ENCODE data around the gene MDK.

Gene MDK

DNA sequence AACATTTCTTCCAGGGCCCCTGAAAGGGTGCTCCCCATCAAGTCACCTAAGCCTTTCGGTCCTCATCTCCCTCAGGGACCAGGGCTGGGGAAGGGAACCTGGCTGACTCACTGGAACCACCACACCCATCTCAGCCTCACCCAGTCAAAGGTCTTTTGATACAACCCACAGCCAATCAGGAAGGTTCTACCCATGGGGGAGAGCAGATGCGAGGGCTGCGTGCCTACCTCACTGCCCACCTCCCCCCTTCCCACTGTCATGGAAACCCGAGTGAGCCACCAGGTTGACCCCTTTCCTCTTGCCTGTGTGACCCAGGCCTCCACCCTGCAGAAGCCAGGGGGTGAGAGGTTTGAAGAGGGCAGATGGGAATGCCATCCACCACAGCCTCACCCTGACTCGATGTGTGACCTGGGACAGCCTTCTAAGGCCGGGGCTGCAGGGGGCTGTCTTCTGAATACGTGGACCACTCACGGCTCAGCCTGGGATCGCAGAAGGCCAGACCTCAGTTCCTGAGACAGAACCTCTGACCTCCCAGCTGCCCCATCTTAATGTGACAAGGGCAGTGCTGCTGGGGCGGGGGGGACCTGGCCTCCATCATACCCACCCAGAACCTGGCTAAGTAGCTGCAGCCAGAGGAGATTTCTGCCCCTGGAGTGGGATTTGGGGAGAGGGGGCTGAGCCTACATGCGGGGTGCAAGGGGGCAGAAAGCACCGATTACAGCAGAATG is 2.7 kb downstream of the MDK start:
- DNase-seq: no peak

DNA sequence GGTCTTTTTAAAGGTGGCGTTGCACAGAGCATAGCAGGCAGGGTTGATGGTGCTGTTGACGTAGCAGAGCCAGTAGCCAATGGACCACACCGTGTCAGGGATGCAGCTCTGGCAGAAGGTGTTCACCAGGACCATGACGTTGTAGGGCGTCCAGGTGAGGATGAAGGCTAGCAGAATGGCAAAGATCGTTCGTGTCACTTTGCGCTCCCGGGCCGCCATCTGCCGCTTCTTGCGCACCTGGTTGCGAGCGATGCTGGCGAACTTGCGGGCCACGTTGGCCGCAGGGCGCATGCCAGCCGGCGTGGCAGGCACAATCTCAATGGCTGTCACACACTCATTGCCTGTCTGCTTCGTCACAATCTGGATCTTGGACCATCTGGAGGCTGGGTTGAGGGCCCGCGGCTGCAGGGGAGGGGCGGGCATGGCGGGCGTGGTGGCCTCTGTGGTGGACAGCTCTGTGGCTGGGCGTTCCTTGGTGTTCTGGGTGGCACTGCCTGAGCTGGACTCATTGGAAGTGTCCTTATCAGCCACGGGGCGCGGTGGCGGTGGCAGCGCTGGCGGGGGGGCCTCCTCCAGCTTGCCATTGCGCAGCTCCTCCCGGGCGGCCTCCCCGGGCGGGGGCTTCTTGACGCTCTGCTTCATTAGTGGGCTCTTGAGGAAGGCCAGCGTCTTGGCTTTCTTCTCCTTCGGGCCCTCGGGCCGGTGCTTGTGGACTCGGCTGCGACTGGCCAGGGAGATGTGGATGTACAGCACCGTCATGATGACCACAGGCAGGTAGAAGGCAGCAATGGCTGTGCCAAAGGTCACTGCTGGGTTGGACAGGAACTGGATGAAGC is 3.9 kb downstream of the MDK start:
- no peak for DNase-seq

DNA sequence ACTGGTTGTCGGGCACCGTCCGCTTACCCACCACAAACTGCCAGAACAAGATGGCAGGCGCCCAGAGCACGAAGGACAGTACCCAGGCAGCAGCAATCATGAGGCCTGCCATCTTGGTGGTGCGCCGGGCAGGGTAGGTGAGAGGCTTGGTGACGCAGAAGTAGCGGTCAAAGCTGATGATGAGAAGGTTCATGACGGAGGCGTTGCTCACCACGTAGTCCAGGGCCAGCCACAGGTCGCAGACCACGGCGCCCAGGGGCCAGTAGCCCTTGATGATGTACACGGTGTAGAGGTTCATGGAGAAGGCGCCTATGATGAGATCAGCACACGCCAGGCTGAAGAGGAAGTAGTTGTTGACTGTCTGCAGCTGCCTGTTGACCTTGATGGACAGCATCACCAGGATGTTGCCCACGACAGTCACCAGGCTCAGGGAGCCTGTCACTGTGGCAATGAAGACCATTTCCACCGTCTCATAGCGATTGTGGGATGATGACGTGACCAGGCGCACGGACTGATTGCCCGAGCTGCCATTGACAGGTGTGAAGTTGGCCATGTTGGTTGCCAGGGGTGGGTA is 4.6 kb downstream of the MDK start:
- no peak for DNase-seq

DNA sequence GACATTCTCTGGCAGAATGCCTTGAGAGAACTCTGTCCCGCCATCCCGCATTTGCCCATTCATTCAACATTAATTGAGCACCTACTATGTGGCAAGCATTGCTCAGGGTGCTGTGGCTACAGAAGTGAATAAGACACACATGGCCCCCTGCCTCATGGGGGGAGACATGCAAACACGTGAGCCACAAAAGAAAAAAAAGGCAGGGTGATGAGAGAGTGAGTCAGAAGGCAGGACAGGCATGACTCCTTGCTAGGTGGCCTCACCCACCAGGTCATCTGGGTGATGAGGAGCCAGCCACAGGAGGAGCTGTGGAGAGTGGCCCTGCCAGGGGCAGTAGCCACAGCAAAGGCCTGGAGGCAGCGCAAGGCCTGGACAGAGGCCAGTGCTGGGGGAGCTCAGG is 5.2 kb downstream of the MDK start:
- DNase-seq: no peak

DNA sequence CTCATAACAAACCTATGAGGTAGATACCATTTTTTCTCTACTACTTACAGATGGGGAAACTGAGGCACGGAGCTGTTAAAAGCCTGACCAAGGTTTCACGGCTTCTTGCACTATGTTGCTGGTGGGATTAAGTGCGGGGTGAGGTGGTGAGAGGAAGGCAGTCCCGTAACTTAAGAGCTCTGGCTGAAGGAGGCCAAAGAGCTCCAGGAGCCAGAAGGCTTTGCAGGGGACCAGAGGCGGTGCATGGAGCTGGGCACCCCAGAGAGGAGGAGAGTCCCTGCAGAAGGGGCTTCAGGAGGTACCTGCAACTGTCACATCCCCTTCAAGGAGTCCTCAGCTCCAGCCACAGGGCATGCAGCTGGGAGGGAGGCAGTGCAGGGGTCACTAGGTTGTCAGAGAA is 6.0 kb downstream of the MDK start:
- no peak for DNase-seq

DNA sequence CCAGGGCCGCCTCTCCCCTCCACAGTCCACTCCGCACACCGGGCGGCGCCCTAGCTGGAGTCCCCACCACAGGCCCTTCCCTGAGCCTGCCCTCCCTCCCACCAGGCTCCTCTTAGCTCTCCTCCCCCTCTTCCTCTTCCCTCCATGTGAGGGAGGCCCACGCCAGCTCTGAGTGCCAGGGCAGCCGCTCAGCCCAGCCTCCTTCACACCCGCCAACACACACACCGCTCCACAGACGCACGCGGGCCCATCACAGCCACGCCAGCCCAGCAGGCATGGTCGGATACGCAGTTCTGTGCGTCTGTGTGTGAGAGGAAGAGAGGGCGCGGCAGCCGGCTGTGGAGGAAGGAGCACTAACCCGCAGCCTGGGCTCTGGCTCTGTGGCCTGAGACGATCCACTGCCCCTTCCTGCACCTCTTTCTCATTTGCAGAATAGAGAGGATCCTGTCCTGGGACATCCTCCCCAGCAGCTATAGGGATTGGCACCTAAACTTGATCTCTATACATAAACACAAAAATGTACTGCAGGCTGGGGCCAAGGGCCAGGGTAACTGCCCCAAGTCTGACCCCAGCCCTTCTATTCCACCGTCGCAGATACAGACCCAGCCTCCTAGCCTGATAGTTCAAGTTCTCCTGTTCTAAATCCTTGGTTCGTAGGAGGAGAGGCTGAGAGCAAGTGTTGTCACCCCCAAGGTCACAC is 6.6 kb downstream of the MDK start:
- no peak for DNase-seq

DNA sequence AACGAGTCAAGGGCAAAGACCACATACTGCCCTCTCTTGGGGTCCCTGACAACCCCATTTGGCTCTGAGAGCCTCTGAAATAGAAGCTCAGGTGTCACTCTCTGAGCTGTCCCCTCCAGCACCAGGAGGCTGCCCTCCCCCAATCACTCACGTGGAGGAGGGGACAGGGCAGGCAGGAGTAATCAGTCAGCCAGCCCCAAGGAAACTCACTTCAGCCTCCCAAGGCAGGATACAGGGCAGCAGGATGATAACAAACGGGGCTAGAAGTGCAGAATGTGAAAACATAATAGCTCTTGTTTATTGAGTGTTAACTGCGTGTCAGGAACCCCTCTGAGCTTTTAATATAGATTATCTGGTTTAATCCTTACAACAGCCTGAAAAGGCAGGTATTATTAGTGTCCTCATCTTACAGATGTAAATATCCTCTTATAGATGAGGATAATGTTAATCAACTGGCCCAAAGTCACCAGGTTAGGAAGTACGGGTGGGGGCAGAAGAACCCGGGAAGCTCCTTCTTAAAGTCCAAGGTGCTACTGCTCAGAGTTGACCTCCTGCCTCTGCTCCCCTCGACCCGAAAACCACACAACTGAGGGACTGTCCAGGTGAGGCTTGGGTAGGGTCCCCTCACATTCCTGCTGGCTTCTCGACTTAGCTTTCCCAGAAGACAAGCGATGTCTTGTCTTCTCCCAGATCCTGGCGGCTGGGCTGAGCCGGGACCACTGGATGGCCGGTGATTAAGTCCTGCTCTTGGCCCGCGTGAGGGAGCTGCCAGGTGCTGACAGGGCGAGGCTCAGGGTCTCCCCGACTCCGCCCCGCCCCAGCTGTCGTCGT is 7.4 kb downstream of the MDK start:
- no peak for DNase-seq

DNA sequence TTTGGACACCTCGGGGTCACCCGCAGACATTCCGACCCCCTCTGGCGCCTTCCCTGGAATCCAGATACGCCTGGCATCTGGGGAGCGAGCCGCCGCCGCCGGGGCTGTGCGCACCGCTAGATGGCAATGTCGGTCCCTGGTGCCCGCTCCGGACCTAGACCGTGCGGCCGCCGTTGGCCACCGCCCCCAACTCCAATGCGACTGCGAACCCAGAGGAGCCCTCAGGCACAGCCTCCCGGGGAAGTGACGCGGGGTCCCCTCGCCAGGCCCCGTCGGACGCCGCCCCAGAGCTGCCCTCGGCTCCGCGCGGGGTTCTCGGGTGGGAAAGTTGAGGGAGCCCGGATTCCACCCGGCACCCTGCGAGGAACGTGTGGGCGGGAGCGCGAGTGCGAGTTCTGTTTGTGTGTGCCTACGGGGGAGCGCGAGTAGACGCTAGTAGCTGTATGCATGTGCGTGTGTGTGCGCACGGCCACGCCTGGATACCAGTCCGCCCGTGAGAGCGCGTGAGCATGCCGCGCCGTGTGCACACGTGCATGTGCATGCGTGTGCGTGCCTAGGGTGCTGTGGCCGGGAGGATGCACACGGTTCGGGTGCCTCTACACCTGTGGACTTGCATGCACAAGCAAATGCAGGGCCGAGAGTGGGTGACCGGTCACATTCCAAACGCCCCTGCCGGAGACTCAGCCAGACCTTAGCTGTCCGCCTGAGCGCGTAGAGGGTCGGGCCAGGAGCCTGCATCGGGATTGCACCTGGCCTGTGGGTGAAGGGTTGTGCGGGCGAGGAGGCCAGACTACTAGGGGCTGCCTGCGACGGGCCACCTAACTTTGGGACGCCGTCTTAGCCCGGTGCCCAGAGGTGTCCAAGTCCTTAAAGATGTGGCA is 8.2 kb downstream of the MDK start:
- DNase-seq: peak; percentile 55

DNA sequence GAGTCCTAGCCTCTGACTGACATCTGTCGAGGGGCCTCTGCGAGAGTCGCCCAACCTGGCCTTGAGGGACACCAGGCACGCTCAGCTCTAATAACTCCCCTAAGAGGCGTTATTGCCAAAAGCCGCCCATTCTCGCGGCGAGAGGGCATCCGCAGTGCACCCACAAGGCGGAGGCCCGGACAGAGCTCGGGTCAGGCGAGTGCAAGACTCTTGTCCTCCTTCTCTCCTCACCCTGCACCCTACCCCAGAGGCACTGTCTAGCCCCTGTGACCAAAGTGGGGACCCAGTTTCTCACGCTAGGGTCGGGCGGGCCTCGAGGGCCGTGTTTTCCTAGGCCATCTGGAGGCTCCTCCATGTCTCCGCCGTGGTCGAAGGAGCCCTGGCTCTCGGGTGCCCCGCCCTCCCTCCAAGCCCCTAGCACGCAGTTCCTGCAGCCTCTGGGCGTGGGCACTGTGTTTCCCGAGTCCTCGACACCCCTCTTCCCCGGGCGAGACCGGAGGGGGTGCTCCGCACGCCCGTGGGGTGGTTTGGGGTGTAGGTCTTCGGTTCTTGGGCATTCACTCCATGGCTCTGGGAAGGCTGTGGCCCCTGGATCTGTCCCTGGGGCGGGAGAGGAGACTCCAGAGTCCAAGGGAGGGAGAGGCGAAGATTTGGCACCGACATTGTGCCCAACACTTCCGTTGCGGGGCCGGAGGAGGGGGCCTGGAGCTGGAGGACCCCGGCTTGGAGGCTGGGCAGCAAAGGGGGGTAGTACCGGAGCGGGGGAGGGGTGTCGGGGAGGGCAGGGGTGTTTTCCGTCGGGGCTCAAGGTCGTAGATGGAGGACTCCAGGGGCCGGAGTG is 9.1 kb downstream of the MDK start:
- DNase-seq: no peak

DNA sequence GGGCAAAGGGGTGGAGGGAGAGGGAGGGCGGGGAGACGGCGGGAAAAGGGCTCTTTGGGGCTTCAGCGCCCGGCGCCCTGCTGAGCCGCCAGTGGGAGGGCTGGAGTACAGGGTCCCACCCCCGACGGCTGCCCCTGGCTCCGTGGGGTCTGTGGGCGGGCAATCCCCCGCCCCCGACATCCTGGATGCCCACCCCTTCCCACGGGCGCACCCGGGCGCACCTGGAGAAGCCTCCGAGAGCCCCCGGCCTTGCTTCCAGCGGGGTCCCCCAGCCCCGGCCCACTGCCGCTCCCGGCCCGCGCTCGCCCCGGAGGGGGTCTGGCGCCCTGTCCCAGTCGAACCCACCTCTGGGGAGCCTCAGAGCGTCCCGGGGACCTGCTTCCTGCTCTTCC is 9.7 kb downstream of the MDK start:
- no peak for DNase-seq

DNA sequence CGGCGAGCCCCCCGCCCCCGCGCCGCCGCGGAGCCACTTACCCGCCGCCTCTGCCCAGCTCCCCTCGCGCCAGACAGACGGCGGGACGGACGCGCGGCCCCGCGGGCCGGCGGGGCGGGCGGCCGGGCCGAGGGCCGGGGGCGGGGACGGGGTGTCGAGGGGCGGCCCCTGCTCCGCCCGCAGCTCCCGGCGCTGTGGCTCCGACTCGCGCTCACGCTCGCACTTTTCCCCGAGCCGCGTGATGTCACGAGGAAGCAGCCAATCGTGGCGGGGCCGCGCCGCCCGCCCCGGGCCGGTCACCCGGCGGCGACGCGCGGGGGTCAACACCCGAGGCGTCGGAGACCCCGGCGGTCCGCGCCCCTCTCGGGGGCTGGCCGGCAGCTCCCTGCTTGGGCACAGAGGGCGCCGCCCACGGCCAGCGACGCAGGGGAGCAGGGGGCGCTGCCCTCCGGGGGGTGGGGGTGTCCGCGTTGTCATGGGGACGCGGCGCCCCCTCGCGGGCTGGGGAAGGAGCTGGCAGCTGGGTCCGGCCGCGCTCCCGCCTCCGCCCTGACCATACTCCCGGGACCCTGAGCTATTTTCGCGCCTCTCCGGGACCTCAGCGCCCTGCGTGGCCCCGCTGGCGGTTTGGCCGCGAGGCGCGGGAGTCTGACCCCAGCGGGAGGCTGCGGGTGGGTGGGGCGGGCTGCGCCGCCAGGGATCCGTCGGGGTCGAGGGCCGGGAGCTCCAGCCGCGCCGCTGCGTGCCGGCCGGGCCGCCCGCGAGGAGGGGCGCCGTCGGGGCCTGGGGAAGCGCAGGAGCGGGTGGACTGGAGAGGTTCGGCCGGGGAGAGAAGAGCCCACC is 10.3 kb downstream of the MDK start, which contains the start of gene CHRM4:
CHRM4 (minus strand) TSS at position 199 of the 843 bp plus-strand sequence. CDS start 5,219 bp downstream, outside the sequence.
- DNase-seq: peak; percentile 43

DNA sequence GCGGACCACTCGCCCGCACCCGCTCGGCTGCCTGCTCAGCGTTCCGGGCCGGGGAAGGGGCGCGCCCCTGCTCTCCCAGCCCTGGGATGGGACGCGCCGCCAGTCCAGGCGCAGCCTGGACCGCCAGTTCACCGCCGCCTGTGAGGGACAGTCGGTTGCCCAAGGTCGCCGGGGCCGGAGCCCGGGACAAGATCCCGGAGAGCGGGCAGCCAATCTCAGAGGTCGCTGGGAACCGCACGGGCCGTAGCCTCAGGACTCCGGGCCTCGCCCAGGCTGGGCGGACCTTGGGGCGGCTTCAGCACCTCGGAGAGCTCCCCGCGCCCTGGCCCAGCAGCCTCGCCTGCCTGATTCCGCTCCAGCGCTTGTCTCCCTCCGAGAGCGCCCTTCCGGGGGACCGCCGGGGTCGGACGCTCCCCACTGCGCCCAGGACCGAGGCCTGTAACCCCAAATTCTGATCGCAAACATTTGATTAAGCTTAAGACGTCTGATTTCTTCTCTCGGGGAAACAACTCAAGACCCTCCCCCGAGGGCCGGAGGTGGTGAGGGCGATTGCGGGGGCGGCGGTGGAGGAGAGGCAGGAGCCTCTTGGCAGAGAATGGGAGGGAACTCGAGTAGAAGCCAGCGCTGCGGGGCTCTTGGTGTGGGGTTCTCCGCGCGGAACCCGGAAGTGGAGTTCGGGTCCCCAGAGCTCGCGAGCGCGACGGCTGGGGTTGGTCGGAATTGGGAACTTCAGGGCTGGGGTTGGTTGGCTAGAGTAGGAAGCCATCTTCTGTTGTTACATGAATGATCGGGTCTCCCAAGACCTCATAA is 11.2 kb downstream of the MDK start:
- no peak for DNase-seq

DNA sequence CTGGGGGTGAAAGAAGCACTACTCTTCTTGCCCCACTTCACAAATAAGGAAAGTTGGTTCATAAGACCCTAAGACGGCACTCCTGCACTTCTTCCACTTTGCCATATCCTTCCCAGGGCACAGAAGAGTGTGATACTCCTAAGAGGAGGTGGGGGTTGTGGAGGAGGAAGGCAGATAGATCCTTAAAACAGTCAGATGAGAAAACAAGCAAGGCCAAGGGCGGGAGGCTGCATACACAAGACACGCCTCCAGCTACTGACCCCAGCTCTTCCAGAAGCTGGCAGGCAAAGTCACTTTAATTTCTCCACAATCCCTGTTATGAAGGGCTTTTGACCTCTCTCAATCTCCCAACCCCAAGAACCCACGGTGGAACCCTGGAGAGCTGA is 11.8 kb downstream of the MDK start:
- no peak for DNase-seq

DNA sequence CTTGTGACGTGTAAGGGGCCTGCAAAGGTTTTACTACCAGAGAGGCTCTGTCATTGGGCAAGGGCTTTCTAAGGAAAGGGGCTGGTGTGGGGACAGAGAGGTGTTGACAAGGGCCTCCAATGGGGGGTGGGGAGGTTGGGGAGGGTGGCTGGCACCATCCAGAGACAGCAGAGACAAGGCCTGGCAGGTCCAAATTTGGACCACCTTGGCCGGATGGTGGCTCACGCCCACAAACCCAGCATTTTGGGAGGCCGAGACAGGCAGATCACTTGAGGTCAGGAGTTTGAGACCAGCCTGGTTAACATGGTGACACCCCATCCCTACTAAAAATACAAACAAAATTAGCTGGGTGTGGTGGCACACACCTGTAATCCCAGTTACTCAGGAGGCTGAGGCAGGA is 12.3 kb downstream of the MDK start:
- DNase-seq: no peak

DNA sequence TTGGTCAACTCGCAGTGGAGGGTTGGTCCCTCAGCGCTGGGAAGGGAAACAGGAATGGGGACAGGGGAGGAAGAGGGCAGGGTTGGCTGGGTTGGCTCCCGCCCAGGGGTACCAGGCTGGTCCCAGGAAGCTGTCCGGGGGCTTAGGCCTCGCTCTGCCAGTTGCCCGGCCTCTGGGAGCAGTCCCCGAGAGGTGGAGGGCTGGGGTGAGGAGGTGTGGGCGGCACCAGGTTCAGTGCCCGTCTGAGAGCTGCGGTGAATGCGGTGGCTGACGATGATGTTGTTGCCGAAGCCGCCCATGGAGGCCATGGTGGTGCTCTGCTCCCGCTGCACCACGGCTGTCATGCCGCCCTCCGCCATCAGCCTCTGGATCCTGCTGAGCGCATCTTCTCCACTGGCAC is 16.1 kb downstream of the MDK start:
- no peak for DNase-seq

DNA sequence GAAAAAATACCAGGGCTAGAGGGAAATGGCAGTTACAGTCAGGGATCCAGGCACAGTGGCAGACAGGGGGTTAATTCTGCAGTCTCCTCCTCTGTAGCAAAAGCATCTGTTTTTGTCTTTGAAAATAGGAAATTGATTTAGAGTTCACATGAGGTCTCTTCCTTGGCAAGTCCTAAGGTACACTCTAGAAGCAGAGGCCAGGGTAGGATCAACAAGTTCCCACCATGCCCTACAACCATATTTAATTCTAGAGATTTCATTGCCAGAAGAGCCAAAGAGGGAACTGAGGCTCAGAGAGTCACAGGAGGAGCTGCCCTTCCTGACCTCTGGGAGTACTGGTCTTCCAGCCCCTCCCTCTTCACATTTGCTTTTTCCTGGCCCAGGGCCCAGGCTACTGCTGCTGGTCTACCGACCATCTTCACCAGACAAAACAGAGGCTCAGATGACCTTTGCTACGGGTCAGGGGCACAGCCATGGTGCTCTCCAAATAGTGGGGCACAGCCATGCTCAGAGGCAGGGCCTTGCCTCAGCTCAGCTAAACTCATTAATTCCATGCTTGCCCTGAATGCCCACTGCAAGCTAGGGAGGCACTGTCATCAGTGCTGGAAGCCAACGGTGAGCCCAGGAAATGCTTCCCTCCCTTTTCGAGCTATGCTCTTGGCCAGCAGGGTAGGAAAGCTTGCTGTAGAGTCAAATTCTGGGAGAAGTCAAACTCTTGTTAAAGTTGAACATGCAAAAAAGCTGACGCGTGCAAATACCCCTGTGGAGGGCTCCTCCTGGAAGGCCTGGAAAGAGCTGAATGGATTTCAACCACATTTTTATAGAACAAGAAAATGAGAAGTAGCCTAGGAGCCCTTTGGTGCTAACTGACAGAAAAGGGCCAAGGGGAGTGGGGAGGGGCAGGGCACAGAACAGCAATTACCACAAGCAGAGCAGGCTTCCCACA is 21.8 kb downstream of the MDK start:
- no peak for DNase-seq

DNA sequence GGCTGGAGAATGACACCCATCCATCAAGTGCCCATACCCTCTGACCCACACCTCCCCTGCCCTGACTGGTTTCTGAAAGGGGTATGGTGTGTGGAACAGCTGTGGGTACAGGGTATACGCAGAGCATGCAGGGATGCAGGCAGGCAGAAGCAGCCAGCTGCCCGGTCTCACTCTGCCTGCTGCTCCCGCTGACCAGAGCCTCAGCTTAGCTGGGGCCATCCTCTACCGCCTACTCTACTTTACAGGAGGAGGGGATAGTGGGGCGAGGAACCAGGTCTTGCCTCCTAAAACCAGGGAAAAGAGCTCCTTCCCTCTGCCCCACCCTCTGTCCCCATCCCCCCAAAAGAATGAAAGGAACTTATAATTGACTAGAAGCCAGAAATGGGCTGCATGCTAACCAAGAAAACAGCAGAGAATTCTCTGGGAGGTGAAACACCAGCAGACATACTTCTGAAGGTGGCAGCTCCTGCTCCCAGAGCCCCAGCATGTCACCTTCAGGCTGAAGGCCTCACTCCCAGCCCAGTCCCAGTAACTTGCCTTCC is 23.1 kb downstream of the MDK start:
- DNase-seq: no peak
